ENCODE data around the gene OPA1. TPM values are rescaled to one million over a fixed set of nuclear protein-coding genes. Genes with fewer than 3 reads are reported as not detected.
A peak's percentile ranks its signal among the peaks of the same experiment; 100 is the strongest.

Gene OPA1
- total RNA-seq, 1 donor from 2014 or later, result 54.6 TPM

DNA sequence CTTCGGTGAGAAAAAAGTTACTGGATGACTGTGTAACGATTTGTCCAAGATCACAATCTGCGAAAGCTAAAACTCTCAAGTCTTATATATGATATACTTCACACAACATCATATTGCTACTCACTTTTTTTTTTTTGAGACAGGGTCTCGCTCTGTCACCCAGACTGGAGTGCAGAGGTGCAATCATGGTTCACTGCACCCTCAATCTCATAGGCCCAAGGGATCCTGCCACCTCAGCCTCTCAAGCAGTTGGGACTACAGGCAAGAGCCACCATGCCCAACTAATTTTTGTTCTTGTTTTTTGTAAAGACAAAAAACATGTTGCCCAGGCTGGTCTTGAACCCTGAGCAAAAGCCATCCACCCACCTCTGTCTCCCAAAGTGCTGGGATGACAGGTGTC is 32.9 kb upstream of the OPA1 start:
- Mint-ChIP-seq H3K4me3 (ENCODE audit: unreplicated experiment) (no peak overlapping the region), H3K27ac (ENCODE audit: unreplicated experiment) (no peak overlapping the region), H3K4me1 (ENCODE audit: low read depth) (no peaks in the 10 kb centered on the region), H3K36me3 (ENCODE audit: low read depth) (no peaks in the 10 kb centered on the region), H3K9me3 (ENCODE audit: low read depth) (no peaks in the 10 kb centered on the region), H3K27me3 (ENCODE audit: low read depth) (peaks cover 13% of the 10 kb centered on the region)
- DNase-seq (ENCODE audit: low spot score), result no peak
- TF ChIP-seq, protein P1, sequence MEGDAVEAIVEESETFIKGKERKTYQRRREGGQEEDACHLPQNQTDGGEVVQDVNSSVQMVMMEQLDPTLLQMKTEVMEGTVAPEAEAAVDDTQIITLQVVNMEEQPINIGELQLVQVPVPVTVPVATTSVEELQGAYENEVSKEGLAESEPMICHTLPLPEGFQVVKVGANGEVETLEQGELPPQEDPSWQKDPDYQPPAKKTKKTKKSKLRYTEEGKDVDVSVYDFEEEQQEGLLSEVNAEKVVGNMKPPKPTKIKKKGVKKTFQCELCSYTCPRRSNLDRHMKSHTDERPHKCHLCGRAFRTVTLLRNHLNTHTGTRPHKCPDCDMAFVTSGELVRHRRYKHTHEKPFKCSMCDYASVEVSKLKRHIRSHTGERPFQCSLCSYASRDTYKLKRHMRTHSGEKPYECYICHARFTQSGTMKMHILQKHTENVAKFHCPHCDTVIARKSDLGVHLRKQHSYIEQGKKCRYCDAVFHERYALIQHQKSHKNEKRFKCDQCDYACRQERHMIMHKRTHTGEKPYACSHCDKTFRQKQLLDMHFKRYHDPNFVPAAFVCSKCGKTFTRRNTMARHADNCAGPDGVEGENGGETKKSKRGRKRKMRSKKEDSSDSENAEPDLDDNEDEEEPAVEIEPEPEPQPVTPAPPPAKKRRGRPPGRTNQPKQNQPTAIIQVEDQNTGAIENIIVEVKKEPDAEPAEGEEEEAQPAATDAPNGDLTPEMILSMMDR (IDR thresholded peaks at IDR 0.05), result no peak

DNA sequence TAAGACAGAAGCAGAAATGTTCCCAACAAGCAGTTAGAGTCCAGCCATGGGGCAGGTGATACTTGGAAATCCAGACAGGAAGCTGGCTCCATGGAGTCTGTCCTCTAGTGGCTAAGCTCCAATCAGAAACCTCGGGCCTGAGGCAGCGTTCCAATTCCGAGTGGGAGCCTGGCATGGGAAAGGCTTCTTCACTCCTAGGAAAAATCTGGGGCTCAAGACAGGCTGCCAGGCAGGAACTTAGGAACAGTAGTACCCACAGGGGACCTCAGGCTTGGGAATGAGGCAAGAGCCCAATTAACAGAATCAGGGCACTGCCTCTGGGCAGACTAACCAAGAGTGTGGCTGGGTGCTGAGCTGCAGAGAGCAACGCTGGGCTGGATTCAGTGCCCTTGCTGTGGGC is 32.1 kb upstream of the OPA1 start:
- Mint-ChIP-seq H3K27ac (ENCODE audit: unreplicated experiment) (no peak overlapping the region), H3K27me3 (ENCODE audit: low read depth) (peaks cover 10% of the 10 kb centered on the region), H3K4me1 (ENCODE audit: low read depth) (no peaks in the 10 kb centered on the region), H3K4me3 (ENCODE audit: unreplicated experiment) (no peak overlapping the region), H3K36me3 (ENCODE audit: low read depth) (no peaks in the 10 kb centered on the region), H3K9me3 (ENCODE audit: low read depth) (no peaks in the 10 kb centered on the region)
- DNase-seq (ENCODE audit: low spot score), result no peak
- TF ChIP-seq, protein P1 (IDR thresholded peaks at IDR 0.05), result no peak

DNA sequence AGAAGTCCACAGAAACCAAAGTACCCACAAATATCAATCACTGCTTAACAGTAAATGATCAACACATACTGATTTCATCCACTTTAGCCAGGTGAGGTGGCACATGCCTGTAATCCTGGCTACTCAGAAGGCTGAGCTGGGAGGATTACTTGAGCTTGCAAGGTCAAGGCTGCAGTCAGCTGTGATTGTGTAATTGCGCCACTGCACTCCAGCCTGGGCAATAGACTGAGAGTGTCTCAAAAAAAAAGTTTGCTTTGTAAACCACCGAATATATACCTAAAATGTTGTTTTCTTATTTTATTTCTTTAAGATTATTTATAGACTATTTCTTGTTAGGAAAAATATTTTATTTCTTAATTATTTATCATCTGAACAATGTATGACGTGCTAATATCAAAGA is 29.6 kb upstream of the OPA1 start:
- H3K36me3 Mint-ChIP-seq (ENCODE audit: low read depth), result no peaks in the 10 kb centered on the region
- DNase-seq (ENCODE audit: low spot score), result no peak
- TF ChIP-seq, protein P1 (IDR thresholded peaks at IDR 0.05), result no peak

DNA sequence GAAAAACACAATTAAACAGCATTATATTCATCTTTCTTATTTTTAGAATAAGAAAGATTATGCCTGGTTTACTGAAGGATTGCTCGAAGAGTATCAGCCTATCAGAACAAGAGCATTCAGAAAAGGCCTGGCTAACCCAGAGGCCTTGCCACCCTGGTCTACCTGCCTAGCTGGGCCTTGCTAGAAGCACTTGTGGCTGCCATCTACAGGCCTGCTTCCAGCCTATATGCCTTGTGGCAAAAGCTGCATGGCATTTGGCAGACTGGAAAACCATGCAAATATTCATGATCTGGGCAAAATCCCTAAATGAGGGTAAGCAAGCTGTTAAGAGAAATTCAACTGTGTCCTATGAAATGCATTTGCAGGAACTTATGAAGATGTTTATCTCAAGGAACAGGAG is 29.0 kb upstream of the OPA1 start:
- Mint-ChIP-seq H3K27me3 (ENCODE audit: low read depth) (peaks cover 8% of the 10 kb centered on the region), H3K4me1 (ENCODE audit: low read depth) (no peaks in the 10 kb centered on the region), H3K27ac (ENCODE audit: unreplicated experiment) (no peak overlapping the region), H3K36me3 (ENCODE audit: low read depth) (no peaks in the 10 kb centered on the region), H3K4me3 (ENCODE audit: unreplicated experiment) (no peak overlapping the region), H3K9me3 (ENCODE audit: low read depth) (no peaks in the 10 kb centered on the region)
- TF ChIP-seq, protein P1 (IDR thresholded peaks at IDR 0.05), result peak; percentile 24
- DNase-seq (ENCODE audit: low spot score), result no peak

More for the DNA sequence above, 29.6 kb upstream of the OPA1 start:
- Mint-ChIP-seq H3K9me3 (ENCODE audit: low read depth) (no peaks in the 10 kb centered on the region), H3K27ac (ENCODE audit: unreplicated experiment) (no peak overlapping the region), H3K27me3 (ENCODE audit: low read depth) (peaks cover 7% of the 10 kb centered on the region), H3K4me3 (ENCODE audit: unreplicated experiment) (no peak overlapping the region), H3K4me1 (ENCODE audit: low read depth) (no peaks in the 10 kb centered on the region)

DNA sequence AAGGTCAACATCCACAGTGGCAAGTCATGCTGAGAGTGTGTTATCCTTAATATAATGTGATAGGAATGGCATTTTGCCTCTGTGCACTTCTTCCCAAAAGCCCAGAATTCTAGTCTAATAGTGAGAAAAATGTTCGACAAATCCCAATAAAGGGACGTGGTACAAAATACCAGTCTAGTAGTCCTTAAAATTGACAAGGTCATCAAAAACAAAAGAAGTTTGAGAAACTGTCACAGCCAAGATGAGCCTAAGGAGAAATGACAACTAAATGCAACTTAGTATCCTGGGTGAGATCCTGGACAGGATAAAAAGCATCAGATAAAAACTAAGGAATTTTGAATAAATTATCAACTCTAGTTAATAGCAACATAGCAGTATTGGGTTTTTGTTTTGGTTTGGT is 23.9 kb upstream of the OPA1 start:
- Mint-ChIP-seq H3K36me3 (ENCODE audit: low read depth) (no peaks in the 10 kb centered on the region), H3K9me3 (ENCODE audit: low read depth) (no peaks in the 10 kb centered on the region), H3K4me3 (ENCODE audit: unreplicated experiment) (no peak overlapping the region), H3K4me1 (ENCODE audit: low read depth) (no peaks in the 10 kb centered on the region), H3K27me3 (ENCODE audit: low read depth) (peaks cover 10% of the 10 kb centered on the region), H3K27ac (ENCODE audit: unreplicated experiment) (no peak overlapping the region)
- no peak for DNase-seq (ENCODE audit: low spot score)
- TF ChIP-seq, protein P1 (IDR thresholded peaks at IDR 0.05), result no peak
